GM23338 (cell line): ENCODE measurements around the gene NFRKB. TPM values are rescaled to one million over a fixed set of nuclear protein-coding genes. Genes with fewer than 3 reads are reported as not detected.
A peak's percentile ranks its signal among the peaks of the same experiment; 100 is the strongest.

Source experiments
- ATAC-seq: fragments of 200-7000 bp; cut with Tn5 transposase; 3 replicates; pipeline ENCODE4 v1.9.1; 2020
- DNase-seq: peaks from one replicate; pipeline ENCODE4 v3.0.0-alpha.2; 2015; ENCODE audit warnings: low spot score
- H2AFZ ChIP-seq: fragments of 200-600 bp; sonication (generic); 2 replicates; pipeline ENCODE4 v1.8.0; 2016; ENCODE audit warnings: antibody characterized with exemption, mild to moderate bottlenecking, moderate library complexity
- H3F3A ChIP-seq: fragments of 200-600 bp; sonication (generic); replicated peaks from 2 replicates; pipeline ENCODE4 v1.8.0; 2017; ENCODE audit warnings: antibody characterized with exemption, mixed run types, low read depth
- H3K27ac ChIP-seq: fragments of 200-600 bp; sonication (generic); 2 replicates; pipeline ENCODE4 v1.6.1; 2016; ENCODE audit warnings: low read depth
- H3K27me3 ChIP-seq: fragments of 200-600 bp; sonication (generic); 2 replicates; pipeline ENCODE4 v1.8.0; 2016; ENCODE audit warnings: mild to moderate bottlenecking, mixed run types, moderate library complexity; ENCODE audit not compliant: insufficient read depth
- H3K36me3 ChIP-seq: fragments of 200-600 bp; sonication (generic); 2 replicates; pipeline ENCODE4 v1.8.0; 2016; ENCODE audit warnings: mild to moderate bottlenecking; ENCODE audit not compliant: insufficient read depth
- H3K4me1 ChIP-seq: fragments of 200-600 bp; sonication (generic); 2 replicates; pipeline ENCODE4 v1.8.0; 2016; ENCODE audit warnings: mild to moderate bottlenecking, moderate library complexity; ENCODE audit not compliant: insufficient read depth
- H3K4me2 ChIP-seq: fragments of 200-600 bp; sonication (generic); 2 replicates; pipeline ENCODE4 v1.7.1; 2017; ENCODE audit warnings: mixed run types
- H3K4me3 ChIP-seq: fragments of 200-600 bp; sonication (generic); 2 replicates; pipeline ENCODE4 v1.6.1; 2016; ENCODE audit warnings: mixed run types
- H3K79me2 ChIP-seq: fragments of 200-600 bp; sonication (generic); replicated peaks from 2 replicates; pipeline ENCODE4 v1.8.0; 2017; ENCODE audit warnings: mild to moderate bottlenecking; ENCODE audit not compliant: insufficient read depth
- H3K9me2 ChIP-seq: fragments of 200-600 bp; sonication (generic); 2 replicates; pipeline ENCODE4 v1.8.0; 2017; ENCODE audit not compliant: insufficient read depth
- H4K20me1 ChIP-seq: fragments of 200-600 bp; sonication (generic); replicated peaks from 2 replicates; pipeline ENCODE4 v1.8.0; 2017; ENCODE audit warnings: mild to moderate bottlenecking; ENCODE audit not compliant: insufficient read depth
- H3K27ac Mint-ChIP-seq: 2 replicates; pipeline ENCODE4 v1.8.0; 2020; ENCODE audit warnings: inconsistent platforms, mild to moderate bottlenecking, moderate library complexity, mixed read lengths
- H3K27me3 Mint-ChIP-seq: 3 replicates; pipeline ENCODE4 v1.8.0; 2022; ENCODE audit warnings: low read depth, mild to moderate bottlenecking, moderate library complexity, mixed read lengths, inconsistent platforms; ENCODE audit not compliant: insufficient read depth, poor library complexity
- H3K36me3 Mint-ChIP-seq: 3 replicates; pipeline ENCODE4 v1.8.0; 2021; ENCODE audit warnings: low read depth, mild to moderate bottlenecking, inconsistent platforms, moderate library complexity, mixed read lengths
- H3K4me1 Mint-ChIP-seq: 3 replicates; pipeline ENCODE4 v1.8.0; 2020; ENCODE audit warnings: mild to moderate bottlenecking, inconsistent platforms, mixed read lengths
- H3K4me3 Mint-ChIP-seq: 3 replicates; pipeline ENCODE4 v1.8.0; 2021; ENCODE audit warnings: moderate library complexity, mild to moderate bottlenecking, inconsistent platforms, mixed read lengths
- H3K9me3 Mint-ChIP-seq: 3 replicates; pipeline ENCODE4 v1.8.0; 2020; ENCODE audit warnings: moderate library complexity, mild to moderate bottlenecking, inconsistent platforms, mixed read lengths
- CREB1 ChIP-seq: fragments of 250-450 bp; sonication (Bioruptor Pico); IDR thresholded peaks from 2 replicates; pipeline ENCODE4 v1.5.0; 2020; ENCODE audit warnings: low read depth, mild to moderate bottlenecking, moderate library complexity
- ETS1 ChIP-seq: IDR thresholded peaks from 2 replicates; pipeline ENCODE4 v1.6.1; 2016; ENCODE audit warnings: antibody characterized with exemption
- EZH2 ChIP-seq: fragments of 200-600 bp; sonication (generic); IDR thresholded peaks from one replicate; pipeline ENCODE4 v1.8.0; 2017; ENCODE audit warnings: antibody characterized with exemption, mild to moderate bottlenecking, low read depth; ENCODE audit not compliant: unreplicated experiment
- REST ChIP-seq: IDR thresholded peaks from one replicate; pipeline ENCODE4 v1.6.1; 2018; ENCODE audit warnings: antibody characterized with exemption; ENCODE audit not compliant: unreplicated experiment
- ZNF331 ChIP-seq: fragments of 250-450 bp; sonication (Bioruptor Pico); IDR thresholded peaks from 2 replicates; pipeline ENCODE4 v1.5.0; 2020; ENCODE audit warnings: low read depth, mild to moderate bottlenecking, moderate library complexity
- ZNF462 ChIP-seq: fragments of 250-450 bp; sonication (Bioruptor Pico); IDR thresholded peaks from 2 replicates; pipeline ENCODE4 v1.5.0; 2020; ENCODE audit warnings: mild to moderate bottlenecking, moderate library complexity
- polyA plus RNA-seq: library from polyadenylated mRNA; unstranded; fragments of >200 nt; fragmentation: Nextera tagmentation; extraction: Ambion mirVana; gene quantifications from 2 replicates; pipeline ENCODE4 v1.2.1, GENCODE V29; 2016
- total RNA-seq: library from RNA; depleted of rRNA; stranded (reverse); fragments of >200 nt; shearing (Covaris generic); gene quantifications from 2 replicates; pipeline ENCODE4 v1.2.3, GENCODE V29; 2014

NFRKB gene
- total and polyA plus RNA-seq, 2 experiments from 2014 or later: 22.4 to 44.9 TPM

- Mint-ChIP-seq H3K4me3 (peak overlapping the region; percentile 22; the same call in 1 of the 3 replicates), H3K27me3 (peaks cover 2% of the 10 kb centered on the region), H3K27ac (peak overlapping the region; percentile 47), H3K9me3 (no peaks in the 10 kb centered on the region; the same call in 2 of the 3 replicates), H3K36me3 (peaks cover 21% of the 10 kb centered on the region), H3K4me1 (peaks cover 50% of the 10 kb centered on the region)
- TF ChIP-seq EZH2 (no peak), REST (no peak), CREB1 (CRISPR knock-in tag) (no peak), ETS1 (no peak), ZNF331 (CRISPR knock-in tag) (no peak), ZNF462 (peak; percentile 7; the same call in 1 of the 2 replicates)
- Histone ChIP-seq H3K9me2 (peaks cover 3% of the 10 kb centered on the region; the same call in 1 of the 2 replicates), H3K4me3 (no peak overlapping the region), H3K36me3 (peaks cover 5% of the 10 kb centered on the region; the same call in 1 of the 2 replicates), H2AFZ (no peak overlapping the region), H4K20me1 (no peaks in the 10 kb centered on the region), H3K79me2 (no peaks in the 10 kb centered on the region), H3K27me3 (no peaks in the 10 kb centered on the region), H3K4me1 (peaks cover 19% of the 10 kb centered on the region), H3F3A (no peaks in the 10 kb centered on the region), H3K4me2 (peak overlapping the region; percentile 2; the same call in 1 of the 2 replicates), H3K27ac (peak overlapping the region; percentile 77)
- ATAC-seq (peak; percentile 36; the same call in 2 of the 3 replicates), DNase-seq (peak; percentile 62)
These were observed 42.3 kb upstream of the NFRKB start for GRCh38 chr11:129937592-129938238.
